ENCODE data around the gene ZNF775. TPM values are rescaled to one million over a fixed set of nuclear protein-coding genes. Genes with fewer than 3 reads are reported as not detected.

Gene ZNF775
- total and polyA plus RNA-seq, 2 of the 13 experiments (the other 11 are each of a cell fraction or from before 2014, with no cell fraction given), result 3.1 to 3.2 TPM

- peak; percentile 68; the same call in 1 of the 2 replicates for TF ChIP-seq ZNF614 (CRISPR knock-in tag; IDR thresholded peaks at IDR 0.05; ENCODE audit: borderline replicate concordance)
- peak; percentile 4; the same call in 1 of the 2 replicates for TF ChIP-seq HDAC1 (CRISPR knock-in tag; IDR thresholded peaks at IDR 0.05)
- TF ChIP-seq MAFF (IDR thresholded peaks at IDR 0.05; ENCODE audit: low read depth, low read length), result no peak
- 0 out of 2 replicates have a peak, but pooled peaks have one; percentile 22 for TF ChIP-seq KLF11 (CRISPR knock-in tag; IDR thresholded peaks at IDR 0.05)
- TF ChIP-seq PRDM15 (CRISPR knock-in tag; IDR thresholded peaks at IDR 0.05), result 0 out of 2 replicates have a peak, but pooled peaks have one; percentile 44
- peak; percentile 73 for TF ChIP-seq USF2 (IDR thresholded peaks at IDR 0.05; ENCODE audit: low read depth, low read length)
- peak; percentile 84 for TF ChIP-seq USF2 (CRISPR knock-in tag; IDR thresholded peaks at IDR 0.05; ENCODE audit: borderline replicate concordance)
- TF ChIP-seq ZKSCAN5 (CRISPR knock-in tag; IDR thresholded peaks at IDR 0.05), result no peak
- no peak for TF ChIP-seq CEBPB (IDR thresholded peaks at IDR 0.05; ENCODE audit: borderline replicate concordance, low read depth, low read length)
- TF ChIP-seq TBX2 (CRISPR knock-in tag; IDR thresholded peaks at IDR 0.05; ENCODE audit: borderline replicate concordance), result peak; percentile 28; the same call in 1 of the 2 replicates
- no peak for TF ChIP-seq AHR (CRISPR knock-in tag; IDR thresholded peaks at IDR 0.05)
- TF ChIP-seq HMG20B (CRISPR knock-in tag; conservative IDR thresholded peaks at IDR 0.05), result no peak; the same call in 1 of the 2 replicates
- TF ChIP-seq SOX5 (CRISPR knock-in tag; IDR thresholded peaks at IDR 0.05; ENCODE audit: borderline replicate concordance), result peak; percentile 59
- peak; percentile 71; the same call in 1 of the 2 replicates for TF ChIP-seq GABPB1 (CRISPR knock-in tag; IDR thresholded peaks at IDR 0.05)
Measured at GRCh38 chr7:150378853-150379440, at the start of gene ZNF775 (continued).
